GM18867 (cell line): ENCODE measurements around the gene CPXM2.

Experiments used
- ATAC-seq: cut with Tn5 transposase; IDR thresholded peaks from one replicate; pipeline ENCODE4 v1.9.1; 2021; ENCODE audit warnings: mild to moderate bottlenecking, moderate library complexity; ENCODE audit not compliant: unreplicated experiment

CPXM2 gene

DNA sequence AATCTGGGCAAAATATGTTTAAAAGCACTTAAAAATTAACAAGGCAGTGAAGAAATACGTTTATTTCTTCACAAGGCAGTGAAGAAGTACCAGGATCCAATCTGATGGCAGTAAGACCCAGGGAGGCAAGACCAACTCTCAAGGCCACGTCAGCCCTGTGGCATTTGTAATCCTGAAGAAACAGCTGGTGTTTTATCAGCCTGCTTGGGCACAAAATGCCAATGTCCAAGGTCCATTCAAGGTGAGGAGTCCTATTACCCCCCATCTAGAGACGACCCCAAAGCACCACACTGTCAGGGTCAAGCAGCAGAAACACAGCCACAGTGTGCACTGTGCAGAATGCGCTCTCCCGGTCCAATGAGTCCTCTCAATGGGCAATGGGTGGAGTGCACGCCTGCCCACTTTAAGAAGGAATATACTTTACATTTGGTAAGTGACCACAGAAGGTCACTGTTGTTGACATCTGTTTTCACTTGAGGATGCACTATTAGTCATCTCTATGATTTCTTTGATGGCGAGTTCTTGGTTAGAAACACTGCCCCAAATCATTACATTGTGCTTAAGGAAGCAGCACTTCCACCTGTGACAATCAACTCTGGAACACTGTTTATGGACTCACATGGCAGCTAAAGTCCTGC is 12.8 kb downstream of the CPXM2 start:
- no peak for ATAC-seq

DNA sequence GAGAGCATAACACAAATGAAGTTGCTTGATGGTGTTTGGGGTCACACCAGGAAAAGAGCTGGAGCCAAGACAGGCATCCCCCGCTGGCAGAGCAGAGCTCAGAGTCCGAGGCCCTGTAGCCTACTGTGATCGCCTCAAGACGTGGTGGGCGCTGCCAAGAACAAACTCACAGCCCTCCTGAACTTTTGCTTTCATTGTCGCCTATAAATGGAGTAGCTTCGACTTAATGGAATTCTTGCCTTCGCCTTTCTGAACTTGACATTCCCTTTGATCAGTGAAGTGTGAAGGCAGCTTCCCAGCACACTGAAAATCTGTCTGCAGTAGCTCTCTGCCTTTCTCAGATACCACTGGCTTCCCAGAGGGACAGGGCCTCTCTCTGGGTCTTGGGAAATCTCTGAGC is 21.3 kb downstream of the CPXM2 start:
- ATAC-seq = no peak

DNA sequence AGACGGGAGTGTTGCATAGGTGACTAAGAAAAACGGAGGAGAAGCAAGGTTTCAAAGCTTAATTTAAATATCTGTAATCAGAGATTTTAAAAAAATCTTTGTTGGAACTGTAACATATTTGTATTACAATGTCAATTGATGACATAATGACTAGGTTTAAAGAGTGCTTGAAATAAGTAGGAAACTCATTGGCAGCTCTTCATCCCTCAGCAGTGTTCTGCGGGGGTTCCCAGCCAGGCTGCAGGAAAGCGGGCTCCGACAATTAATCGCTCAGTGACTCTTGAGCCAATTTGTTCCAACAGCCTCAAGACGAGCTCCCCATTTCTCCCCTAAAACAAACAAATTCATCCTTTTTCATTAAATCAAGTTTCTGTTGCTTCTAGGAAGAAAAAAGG is 22.6 kb downstream of the CPXM2 start:
- ATAC-seq = no peak

DNA sequence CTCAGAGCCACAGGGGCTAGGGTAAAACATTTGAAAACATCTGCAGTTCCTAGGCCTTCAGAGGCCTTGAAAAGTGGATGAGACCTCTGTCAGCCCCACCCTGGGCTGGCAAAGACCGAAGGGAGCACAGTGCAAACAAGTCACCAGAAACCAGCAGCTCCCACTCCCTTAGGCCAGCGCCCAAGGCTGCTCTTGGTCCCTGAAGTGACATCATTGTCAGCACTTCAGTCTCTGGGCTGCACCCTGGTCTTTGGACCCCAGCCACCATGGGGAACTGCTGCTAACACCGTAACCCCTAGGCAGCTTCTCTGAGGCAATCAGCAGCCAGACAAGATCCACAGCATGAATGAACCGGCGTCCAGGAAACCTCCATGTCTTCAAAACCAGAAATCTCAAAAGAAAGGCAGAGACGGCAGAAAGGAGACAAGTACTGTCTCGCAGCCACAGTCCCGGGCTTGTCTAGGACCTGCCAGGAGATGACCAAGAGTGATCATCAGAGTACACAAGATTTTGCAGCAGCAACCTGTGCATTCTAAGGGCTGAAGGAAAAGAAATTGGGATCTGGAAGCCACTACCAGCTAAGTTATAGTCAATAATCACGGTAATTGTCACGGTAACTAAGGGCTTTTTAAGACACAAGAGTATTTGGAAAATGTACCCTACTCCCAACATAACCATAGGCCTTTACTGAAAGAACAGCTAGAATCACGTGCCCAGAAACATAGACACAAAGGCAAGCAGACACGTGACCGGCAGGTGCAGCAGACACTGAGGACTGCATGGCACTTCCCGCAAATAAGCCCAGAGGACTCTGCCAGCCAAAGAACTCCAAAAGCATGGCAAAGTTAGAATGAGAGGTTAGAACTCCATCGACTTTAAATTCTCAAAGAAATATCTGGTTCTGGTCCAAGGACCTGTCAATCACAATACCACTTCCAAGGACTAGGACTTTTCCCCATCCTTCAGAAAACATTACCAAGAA is 23.3 kb downstream of the CPXM2 start:
- ATAC-seq = no peak

DNA sequence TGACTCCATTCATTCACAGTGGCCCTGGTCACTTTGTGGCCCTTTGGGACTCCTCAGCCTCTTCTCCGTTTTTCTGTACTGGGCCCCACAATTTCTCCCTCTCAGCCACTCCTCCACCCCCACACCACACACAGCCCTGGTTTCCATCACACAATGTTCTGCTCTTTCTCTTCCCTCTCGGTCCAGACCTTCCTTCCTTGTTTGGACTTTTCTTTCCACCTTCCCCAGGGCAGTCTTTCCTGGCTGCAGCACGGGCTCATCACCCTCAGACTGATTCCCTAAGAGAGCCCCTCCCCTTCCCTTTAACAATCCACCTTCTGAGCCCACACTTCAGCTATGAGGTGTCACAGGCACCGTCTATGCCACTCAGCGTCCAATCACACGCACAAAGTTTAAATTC is 25.7 kb downstream of the CPXM2 start:
- no peak for ATAC-seq

DNA sequence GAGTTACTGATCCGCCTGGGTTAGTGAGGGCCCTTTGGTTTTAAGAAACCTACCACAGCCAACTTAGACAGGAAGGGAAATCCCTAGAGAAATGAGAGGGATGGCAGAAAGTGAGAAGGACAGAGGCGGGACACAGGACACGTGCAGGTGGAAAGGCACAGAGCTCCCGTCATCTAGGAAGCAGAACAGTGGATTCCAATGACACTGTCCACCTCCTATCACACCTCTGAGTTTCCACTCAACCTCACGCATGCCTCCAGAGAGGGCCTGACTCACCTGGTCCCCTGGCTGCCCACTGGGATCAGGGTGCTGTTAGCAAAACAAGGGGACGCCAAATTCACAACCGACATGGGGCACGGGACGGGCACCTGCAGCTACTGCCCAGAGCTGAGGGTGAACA is 26.3 kb downstream of the CPXM2 start:
- ATAC-seq = no peak

DNA sequence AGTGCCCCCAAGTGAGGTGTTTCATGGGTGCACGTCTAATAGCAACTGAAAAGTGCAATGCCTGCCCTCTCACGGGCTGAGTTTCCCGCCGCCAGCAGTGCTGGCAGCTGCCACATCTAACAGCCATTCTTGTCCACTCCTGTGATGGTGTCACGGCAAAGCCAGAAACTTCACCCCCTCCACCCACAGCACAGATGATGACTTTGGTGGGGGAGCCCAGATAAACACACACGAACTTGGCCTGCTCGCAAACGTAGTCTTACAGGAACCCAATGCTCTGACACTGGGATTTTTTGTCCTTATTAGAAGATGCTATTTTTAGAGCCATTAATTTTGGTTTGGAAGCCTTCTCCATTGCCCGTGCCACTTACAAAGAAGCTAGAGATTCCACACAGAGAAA is 26.7 kb downstream of the CPXM2 start:
- no peak for ATAC-seq

DNA sequence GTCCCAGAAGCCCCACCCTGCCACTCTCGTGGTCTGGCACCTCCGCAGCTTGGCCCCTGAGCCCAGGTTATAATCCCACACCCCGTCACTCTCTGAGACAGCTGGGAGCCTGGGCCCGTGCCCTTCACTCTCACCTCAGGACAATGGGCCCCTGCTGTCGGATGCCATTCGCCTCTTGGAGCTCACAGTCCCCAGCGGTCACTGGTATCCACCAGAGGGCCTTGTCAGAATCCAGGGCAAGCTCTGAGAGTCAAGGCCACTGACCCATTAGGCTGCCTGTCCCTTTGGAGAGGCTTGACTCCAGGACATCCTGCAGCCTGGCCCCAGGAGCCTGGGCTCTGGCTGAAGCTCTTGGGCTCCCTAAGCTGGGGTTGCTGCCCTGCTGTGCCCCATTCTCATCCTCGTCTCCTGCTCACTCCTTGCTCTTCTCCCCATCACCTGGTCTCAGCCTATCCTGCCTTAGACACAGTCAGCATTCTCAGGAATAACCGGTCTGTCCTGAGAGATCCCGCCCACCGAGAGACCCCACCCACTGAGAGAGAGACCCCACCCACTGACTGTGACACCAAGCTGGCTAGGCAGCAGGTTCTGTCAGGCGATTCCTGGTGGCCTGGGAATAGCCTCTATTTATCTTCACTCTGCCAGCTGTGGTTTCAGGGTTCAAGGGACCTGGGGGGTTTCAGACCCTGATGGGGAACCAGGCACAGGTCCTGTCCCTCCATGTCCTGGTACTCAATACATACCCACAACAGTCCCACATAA is 27.7 kb downstream of the CPXM2 start:
- no peak for ATAC-seq

DNA sequence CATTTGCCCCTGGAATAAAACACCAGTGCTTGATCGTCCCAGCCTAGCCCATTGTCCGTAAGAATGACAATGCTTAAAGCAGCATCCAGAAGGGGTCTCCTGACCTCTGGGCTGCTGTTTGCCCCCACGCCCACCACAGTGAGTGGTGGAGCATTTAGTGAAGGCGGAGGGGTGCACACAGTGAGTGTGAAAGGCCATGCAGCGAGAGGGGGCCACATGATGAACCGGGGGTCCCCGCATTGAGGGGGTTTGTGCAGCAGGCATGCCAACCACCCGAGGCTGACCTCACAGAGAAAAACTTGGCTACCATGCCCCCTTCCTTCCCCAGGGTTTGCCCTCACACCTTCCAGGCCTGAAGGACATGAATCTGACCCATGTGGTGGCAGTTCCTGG is 28.4 kb downstream of the CPXM2 start:
- no peak for ATAC-seq

DNA sequence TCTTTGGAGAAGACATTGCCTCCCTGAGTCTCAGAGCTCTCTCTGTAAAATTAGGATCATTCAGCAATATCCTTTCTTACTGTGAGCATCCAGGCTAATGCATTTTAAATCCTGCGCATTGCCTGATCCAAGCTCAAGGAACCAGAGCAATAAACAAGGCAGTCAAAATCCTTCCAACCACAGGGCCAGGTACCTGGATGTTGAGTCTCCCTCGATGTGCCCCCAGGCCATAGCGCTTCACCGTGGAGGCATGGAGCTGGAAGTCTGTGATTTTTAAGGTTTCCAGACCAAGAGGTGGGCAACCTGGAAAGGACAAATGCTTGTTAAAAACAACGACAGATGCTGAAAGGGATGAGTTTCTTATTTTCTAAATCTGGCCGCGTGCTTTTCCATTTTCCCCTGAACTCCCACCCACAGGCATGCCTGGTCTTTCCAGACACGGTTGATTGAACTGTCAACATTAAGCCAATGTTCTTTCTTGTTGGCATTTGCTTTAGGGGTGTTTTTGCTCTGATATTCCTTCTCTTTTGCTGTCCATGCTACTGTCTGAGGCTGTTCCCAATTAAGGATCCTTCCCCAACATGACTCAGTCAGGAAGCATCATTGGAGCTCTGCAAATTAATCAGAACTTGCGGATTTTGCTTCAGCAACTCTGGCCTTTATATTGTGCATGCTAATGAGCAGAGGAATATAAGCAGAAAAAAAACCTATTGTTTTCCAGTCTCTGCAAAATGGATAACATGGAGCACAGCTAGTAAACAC is 29.0 kb downstream of the CPXM2 start:
- ATAC-seq = no peak

DNA sequence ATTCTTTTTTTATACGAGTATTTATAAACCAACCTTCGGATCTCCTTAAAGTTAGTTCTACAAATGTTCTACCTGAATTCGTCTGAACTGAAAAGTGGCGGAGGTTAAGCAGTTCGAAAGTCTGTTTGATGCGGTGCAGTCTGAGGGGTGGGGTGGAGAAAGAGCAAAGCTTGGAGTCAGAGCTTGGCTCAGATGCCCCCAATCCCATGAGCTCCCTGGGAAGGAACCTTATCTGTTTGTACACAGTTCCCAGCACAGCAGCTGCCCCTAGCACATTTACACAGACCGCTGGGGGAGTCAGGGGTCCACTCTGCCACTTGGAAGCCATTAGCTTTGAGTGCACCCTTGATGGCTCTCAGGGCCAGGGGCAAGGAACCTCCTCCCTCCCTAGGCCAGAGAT is 30.8 kb downstream of the CPXM2 start:
- ATAC-seq = no peak

DNA sequence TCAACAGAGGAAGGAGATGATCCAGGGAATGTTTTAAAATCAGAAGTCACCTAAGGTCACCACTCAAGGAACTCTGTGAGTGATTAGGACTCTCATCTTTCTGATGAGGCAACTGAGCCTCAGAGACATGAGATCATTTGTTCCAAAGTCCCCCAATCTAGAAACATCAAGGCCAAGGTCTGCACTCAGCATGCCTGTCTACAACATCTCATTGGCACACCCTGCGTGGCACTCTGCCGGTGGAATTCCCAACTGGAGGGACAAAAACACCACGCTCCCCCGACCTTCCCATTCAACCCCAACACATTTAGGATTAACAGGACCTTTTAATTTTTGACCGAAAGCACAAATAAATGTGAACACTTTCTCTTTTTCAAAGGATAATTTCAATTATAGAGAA is 31.4 kb downstream of the CPXM2 start:
- ATAC-seq = no peak

DNA sequence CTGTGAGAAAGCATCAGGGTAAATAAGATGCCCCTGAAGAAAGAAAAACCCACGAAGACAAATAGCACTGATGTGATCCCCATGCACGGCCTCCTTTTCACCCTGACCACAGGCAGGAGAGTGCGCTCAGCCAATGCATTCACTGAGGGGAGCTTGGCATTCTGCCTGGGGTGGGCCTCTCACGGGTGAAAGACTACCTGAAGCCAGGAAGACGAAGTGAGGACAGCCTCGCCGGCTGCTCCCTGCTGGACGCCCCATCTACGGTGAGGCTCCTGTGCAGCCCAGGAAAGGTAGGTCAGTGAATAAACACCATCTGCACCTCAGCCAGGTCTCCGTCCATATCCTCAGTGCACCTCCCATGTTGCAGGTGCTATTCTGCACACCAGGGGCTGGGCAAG is 32.0 kb downstream of the CPXM2 start:
- ATAC-seq = no peak

DNA sequence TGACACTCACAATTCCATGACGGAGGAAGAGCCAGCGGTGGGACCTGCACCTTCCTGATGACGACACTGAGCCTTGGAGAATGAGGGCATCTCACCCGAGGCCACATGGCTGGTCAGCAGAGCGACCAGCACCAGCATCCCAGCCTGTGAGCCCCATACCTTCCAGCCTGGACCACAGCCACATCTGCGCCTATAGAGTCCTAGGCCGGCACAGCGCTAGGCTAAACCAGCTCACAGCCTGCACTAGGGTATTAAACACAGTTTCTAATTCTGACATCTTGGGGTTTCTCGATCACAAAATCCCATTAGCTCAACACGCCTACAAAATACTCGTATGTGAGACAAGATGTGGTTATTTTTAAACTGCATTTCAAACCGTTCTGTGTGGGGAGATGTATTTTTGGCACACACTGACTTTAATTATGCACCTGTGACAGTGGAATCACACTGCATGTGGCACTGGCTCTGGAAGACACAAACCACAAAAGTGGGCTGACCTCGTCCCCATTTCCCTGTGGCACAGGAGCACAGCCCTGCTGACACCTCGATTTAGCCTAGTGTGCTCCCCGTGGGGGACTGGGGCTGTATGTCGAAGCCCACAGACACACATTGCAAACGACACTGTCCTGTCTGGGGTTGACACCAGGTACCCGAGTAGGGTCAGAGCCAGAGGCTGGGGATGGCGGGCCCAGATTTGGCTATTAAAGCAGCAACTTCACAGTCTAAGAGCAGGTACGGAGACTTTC is 32.5 kb downstream of the CPXM2 start:
- no peak for ATAC-seq

DNA sequence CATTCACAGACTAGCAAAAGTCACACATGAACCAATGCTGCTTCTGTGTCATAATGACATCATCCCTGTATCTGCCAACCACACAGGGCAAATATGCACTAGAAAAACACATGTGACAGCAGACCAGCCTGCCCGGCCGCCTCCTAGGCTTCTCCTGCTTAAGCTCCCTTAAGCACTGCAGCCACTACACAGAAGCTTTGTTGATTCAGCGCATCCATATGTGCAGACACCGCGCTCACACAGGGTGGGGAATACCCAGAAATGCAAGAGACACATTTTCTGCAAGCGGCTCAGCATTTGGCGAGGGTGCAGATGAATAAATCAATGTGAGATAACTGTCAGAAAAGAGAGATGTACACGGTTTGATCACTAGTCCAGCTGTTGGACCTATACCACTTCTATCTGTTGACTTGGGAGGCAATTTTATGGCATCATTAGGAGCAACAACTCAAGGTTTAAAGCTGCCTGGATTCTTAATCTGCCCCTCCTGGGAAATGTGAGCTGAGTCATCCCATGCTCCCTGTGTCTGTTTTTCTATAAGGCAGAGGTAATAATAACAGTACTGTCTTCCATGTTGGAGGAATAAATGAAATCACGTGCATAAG is 33.4 kb downstream of the CPXM2 start:
- ATAC-seq = no peak

DNA sequence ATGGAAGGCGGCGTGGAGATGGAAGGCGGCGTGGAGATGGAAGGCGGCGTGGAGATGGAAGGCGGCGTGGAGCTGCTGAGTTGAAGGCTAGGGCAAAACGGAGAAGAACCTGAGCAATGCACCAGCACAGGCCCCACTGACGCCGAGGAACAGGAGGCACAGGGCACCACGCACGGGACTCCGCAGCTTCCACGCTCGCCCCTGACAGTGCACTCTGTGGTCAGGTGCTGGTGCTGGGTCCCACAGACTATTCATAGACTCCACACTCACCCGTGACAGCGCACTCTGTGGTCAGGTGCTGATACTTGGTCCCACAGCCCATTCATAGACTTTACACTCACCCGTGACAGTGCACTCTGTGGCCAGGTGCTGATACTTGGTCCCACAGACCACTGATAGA is 34.0 kb downstream of the CPXM2 start:
- no peak for ATAC-seq

DNA sequence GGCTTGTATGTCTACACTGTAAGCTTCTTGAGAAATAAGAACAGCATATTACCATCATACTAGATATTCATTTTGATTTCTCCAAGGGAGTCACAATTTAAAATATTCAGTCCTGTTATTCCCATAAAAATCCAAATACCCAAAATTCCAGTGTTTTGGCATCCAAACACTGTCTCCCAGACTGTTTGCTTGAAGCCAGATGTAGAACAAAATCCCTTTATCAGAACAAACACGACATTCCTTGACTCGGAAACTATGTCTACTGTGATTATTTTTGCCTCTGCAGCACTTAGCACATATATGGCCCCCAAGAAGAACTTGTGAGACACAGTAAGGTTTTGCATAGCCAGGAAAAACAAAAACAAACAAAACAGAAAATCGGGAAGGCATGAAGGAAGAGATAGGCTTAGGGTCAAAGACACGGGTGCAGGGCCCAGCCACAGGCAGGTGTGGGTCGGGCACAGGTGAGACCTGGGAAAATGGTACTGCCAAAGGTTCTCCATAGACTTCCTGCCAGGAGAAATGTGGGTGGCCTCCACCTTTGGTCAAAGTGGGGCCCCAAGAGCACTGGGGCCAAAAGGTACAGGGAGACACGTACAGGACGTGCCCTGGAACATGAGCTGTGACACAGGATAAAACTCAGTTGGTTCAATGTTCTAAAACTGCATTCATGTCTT is 36.5 kb downstream of the CPXM2 start:
- ATAC-seq = no peak

DNA sequence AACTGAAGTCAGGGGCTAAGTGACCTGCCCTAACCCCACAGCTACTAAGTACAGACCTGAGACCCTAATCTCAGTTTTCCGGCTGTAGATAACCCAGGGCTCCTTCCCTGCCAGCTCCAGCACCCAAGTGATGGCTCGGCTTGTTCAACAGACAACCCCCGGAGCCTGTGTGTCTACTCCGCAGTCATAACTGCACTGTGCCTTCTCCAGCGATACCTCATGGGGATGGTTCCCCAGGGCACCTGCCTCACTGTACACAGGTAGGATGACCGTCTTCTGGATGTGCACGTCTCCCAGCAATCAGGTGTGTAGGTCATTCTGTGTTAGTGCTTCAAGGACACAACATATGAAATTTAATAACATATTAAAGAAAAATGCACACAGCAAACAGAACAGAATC is 37.1 kb downstream of the CPXM2 start:
- ATAC-seq = no peak

DNA sequence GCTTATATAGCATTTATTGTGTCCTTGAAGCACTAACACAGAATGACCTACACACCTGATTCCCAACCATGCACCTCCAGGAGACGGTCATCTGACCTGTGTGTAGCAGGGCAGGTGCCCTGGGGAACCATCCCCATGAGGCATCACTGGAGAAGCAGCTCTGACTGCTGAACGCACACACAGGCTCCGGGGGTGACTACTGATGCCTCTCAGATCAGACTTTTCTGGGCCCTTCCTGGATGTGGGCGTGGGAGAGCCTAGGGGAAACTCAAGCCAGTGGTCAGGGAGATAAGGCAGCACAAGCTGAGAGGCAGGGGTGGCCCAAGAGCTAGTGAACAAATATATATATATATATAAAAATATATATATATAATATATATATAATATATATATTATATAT is 37.6 kb downstream of the CPXM2 start:
- ATAC-seq = no peak
